GM18517 (cell line): Measurements from ENCODE around the gene PEPD.
"Not testable (repeated sequence)": the region's sequence is repeated elsewhere in the genome, so short reads cannot be mapped to it uniquely, and the experiment has no call there.

Experiments
- ATAC-seq: cut with Tn5 transposase; IDR thresholded peaks from one replicate; pipeline ENCODE4 v1.9.1; 2021; ENCODE audit warnings: mild to moderate bottlenecking, moderate library complexity; ENCODE audit not compliant: unreplicated experiment

Gene PEPD

GRCh38 chr19:33499671-33500506 lies 21.7 kb downstream of the PEPD start:
- ATAC-seq = no peak

GRCh38 chr19:33499248-33499647 lies 22.3 kb downstream of the PEPD start:
- no peak for ATAC-seq

- ATAC-seq = no peak
Observed at GRCh38 chr19:33498391-33499000, 23.1 kb downstream of the PEPD start.

- ATAC-seq = no peak
Observed at GRCh38 chr19:33497778-33498175, 23.8 kb downstream of the PEPD start.

- ATAC-seq = no peak
Observed at GRCh38 chr19:33497131-33497777, 24.3 kb downstream of the PEPD start.

- no peak for ATAC-seq
Observed at GRCh38 chr19:33496038-33496895, 25.3 kb downstream of the PEPD start.

GRCh38 chr19:33493401-33494275 lies 28.0 kb downstream of the PEPD start:
- ATAC-seq = no peak

- ATAC-seq = no peak
Observed at GRCh38 chr19:33492951-33493350, 28.6 kb downstream of the PEPD start.

GRCh38 chr19:33492090-33492489 lies 29.5 kb downstream of the PEPD start:
- ATAC-seq = no peak

GRCh38 chr19:33490596-33490995 lies 31.0 kb downstream of the PEPD start:
- not testable (repeated sequence) for ATAC-seq

GRCh38 chr19:33490041-33490451 lies 31.5 kb downstream of the PEPD start:
- no peak for ATAC-seq

- ATAC-seq = no peak
Observed at GRCh38 chr19:33488826-33489225, 32.8 kb downstream of the PEPD start.

- no peak for ATAC-seq
Observed at GRCh38 chr19:33487901-33488800, 33.4 kb downstream of the PEPD start.

- ATAC-seq = no peak
Observed at GRCh38 chr19:33486936-33487811, 34.4 kb downstream of the PEPD start.

GRCh38 chr19:33486407-33486806 lies 35.2 kb downstream of the PEPD start:
- ATAC-seq = no peak

GRCh38 chr19:33484226-33484774 lies 37.3 kb downstream of the PEPD start:
- ATAC-seq = no peak

GRCh38 chr19:33482476-33482875 lies 39.1 kb downstream of the PEPD start:
- ATAC-seq = no peak

GRCh38 chr19:33481863-33482262 lies 39.7 kb downstream of the PEPD start:
- no peak for ATAC-seq
